ENCODE data around the gene PCSK4. TPM values are rescaled to one million over a fixed set of nuclear protein-coding genes. Genes with fewer than 3 reads are reported as not detected.
A peak's percentile ranks its signal among the peaks of the same experiment; 100 is the strongest.

The PCSK4 gene
- total RNA-seq, 4 donors from 2014 or later, result 2.8 to 10.4 (median 6.3) TPM

- 69 to 70% methylated on average over 8 of the region's 8 CpGs for WGBS, 2 donors
- H3K4me1 ChIP-seq, result peaks cover 0 to 11% of the 10 kb centered on the region in 2 donors
- intact Hi-C loops (cut with DNase I), result no loop called here
- H3K4me3 ChIP-seq (replicated peaks in 1 of 3), result no peak overlapping the region
- no peak for TF ChIP-seq POLR2A (IDR thresholded peaks at IDR 0.05)
- TF ChIP-seq, protein P1, sequence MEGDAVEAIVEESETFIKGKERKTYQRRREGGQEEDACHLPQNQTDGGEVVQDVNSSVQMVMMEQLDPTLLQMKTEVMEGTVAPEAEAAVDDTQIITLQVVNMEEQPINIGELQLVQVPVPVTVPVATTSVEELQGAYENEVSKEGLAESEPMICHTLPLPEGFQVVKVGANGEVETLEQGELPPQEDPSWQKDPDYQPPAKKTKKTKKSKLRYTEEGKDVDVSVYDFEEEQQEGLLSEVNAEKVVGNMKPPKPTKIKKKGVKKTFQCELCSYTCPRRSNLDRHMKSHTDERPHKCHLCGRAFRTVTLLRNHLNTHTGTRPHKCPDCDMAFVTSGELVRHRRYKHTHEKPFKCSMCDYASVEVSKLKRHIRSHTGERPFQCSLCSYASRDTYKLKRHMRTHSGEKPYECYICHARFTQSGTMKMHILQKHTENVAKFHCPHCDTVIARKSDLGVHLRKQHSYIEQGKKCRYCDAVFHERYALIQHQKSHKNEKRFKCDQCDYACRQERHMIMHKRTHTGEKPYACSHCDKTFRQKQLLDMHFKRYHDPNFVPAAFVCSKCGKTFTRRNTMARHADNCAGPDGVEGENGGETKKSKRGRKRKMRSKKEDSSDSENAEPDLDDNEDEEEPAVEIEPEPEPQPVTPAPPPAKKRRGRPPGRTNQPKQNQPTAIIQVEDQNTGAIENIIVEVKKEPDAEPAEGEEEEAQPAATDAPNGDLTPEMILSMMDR (IDR thresholded peaks at IDR 0.05), result no peak
- no peaks in the 10 kb centered on the region for H3K36me3 ChIP-seq
- no peak overlapping the region for H3K27ac ChIP-seq
- no peaks in the 10 kb centered on the region for H3K9me3 ChIP-seq
- H3K27me3 ChIP-seq, result peaks cover 6% of the 10 kb centered on the region
- no peak for DNase-seq
Measured at GRCh38 chr19:1516395-1516753, 26.2 kb upstream of the PCSK4 start.

DNA sequence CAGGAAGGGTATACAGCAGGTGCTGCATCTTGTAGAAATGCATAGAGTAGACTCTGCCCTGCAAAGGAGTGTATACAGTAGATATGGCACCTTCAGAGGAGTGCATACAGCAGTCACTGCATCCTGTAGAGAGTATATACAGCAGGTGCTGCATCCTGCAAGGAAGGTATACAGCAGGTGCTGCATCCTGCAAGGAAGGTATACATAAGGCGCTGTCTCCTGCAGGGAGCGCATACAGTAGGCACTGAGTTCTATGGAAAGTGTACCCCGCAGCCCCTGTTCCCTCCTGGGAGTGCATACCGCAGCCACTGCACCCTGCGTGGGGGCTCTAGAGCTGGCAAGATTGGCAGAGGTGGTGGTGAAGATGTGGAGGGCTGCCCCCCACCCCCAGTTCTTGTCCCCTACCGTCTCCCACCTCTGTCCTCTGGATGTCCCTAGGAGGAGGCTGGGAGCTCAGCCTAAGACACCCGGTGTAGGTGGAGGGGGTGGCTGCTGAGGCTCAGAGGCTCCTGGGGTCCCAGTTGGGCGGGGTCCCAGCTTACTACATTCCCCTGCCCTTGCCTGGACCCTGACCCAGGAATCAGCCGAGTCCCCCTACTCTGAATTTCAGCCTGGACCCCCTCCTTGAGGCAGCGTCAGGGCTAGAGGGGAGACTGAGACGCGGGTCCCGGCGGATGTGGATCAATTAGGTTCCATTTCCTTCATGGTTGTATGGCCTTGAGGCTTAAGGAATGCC is 25.0 kb upstream of the PCSK4 start:
- intact Hi-C loops (cut with DNase I), result no loop called here
- DNase-seq, result no peak
- WGBS, 2 donors, result 73 to 74% methylated on average over 11 to 13 of the region's 14 CpGs

DNA sequence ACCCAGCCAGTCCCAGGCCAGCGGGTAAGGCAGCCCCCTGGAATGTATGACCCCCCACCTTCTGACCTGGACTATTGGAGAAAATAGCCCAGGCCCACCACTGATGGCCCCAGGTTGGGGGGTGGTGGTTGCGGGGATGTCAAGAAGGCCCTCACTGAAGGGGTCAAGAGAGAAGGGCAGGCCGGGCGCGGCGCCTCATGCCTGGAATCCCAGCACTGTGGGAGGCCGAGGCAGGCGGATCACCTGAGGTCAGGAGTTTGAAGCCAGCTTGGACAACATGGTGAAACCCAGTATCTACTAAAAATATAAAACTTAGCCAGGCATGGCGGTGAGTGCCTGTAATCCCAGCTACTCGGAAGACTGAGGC is 24.1 kb upstream of the PCSK4 start:
- Histone ChIP-seq H3K27ac (no peak overlapping the region), H3K4me1 (peaks cover 0 to 11% of the 10 kb centered on the region in 2 donors), H3K36me3 (no peaks in the 10 kb centered on the region), H3K4me3 (replicated peaks in 1 of 3) (no peak overlapping the region), H3K27me3 (peaks cover 6% of the 10 kb centered on the region), H3K9me3 (no peaks in the 10 kb centered on the region)
- 60 to 67% methylated on average over 5 to 10 of the region's 10 CpGs for WGBS, 2 donors
- no peak for TF ChIP-seq POLR2A (IDR thresholded peaks at IDR 0.05)
- TF ChIP-seq, protein P1 (IDR thresholded peaks at IDR 0.05), result no peak
- intact Hi-C loops (cut with DNase I), result no loop called here
- no peak for DNase-seq

More for the DNA sequence above, 25.0 kb upstream of the PCSK4 start:
- H3K27me3 ChIP-seq, result peaks cover 6% of the 10 kb centered on the region
- H3K4me1 ChIP-seq, result peaks cover 0 to 11% of the 10 kb centered on the region in 2 donors
- no peaks in the 10 kb centered on the region for H3K9me3 ChIP-seq
- H3K4me3 ChIP-seq (replicated peaks in 1 of 3), result no peak overlapping the region
- H3K27ac ChIP-seq, result no peak overlapping the region
- no peaks in the 10 kb centered on the region for H3K36me3 ChIP-seq
- no peak for TF ChIP-seq POLR2A (IDR thresholded peaks at IDR 0.05)
- TF ChIP-seq, protein P1 (IDR thresholded peaks at IDR 0.05), result no peak

GRCh38 chr19:1513499-1514294 is 23.5 kb upstream of the PCSK4 start:
- Histone ChIP-seq H3K36me3 (no peaks in the 10 kb centered on the region), H3K4me3 (replicated peaks in 1 of 3) (peak overlapping the region in 1 of 3 donors; percentile 34), H3K27me3 (peaks cover 6% of the 10 kb centered on the region), H3K27ac (no peak overlapping the region), H3K4me1 (peaks cover 0 to 11% of the 10 kb centered on the region in 2 donors), H3K9me3 (no peaks in the 10 kb centered on the region)
- no peak for DNase-seq
- 8% methylated on average over 7 of the region's 52 CpGs; no CpG with 5 or more reads in 1 of the 2 donors for WGBS, 2 donors
- intact Hi-C loops (cut with DNase I), result no loop called here
- TF ChIP-seq, protein P1 (IDR thresholded peaks at IDR 0.05), result peak in 2 of 6 experiments; percentile 7 to 27
- TF ChIP-seq POLR2A (IDR thresholded peaks at IDR 0.05), result no peak
